Keratinocyte (primary cell): Measurements from ENCODE around the gene BRF1. TPM values are rescaled to one million over a fixed set of nuclear protein-coding genes. Genes with fewer than 3 reads are reported as not detected.

Source experiments
- DNase-seq: peaks from one replicate; pipeline ENCODE4 v3.0.0-alpha.2; 2011; ENCODE audit warnings: low read depth, missing footprints, low spot score
- FAIRE-seq: peaks from 2 replicates; lab custom pipeline; 2011; peaks lifted over from hg19 to GRCh38; lab: Jason Lieb, UNC
- H2AFZ ChIP-seq: 2 replicates; pipeline ENCODE4 v1.6.0; 2012; ENCODE audit warnings: low read length, control low read depth, inconsistent platforms; ENCODE audit not compliant: control insufficient read depth
- H3K27ac ChIP-seq: 2 replicates; pipeline ENCODE4 v1.5.1; 2011; ENCODE audit warnings: low read length; ENCODE audit not compliant: control insufficient read depth, insufficient read depth
- H3K27me3 ChIP-seq: 3 replicates; pipeline ENCODE4 v1.6.0; 2011; ENCODE audit warnings: low read length; ENCODE audit not compliant: control insufficient read depth, insufficient read depth; ENCODE audit errors: extremely low read depth
- H3K36me3 ChIP-seq, 2 experiments: 2 replicates in 1 of 2; 3 replicates in 1 of 2; pipeline ENCODE4 v1.5.1; 2011; ENCODE audit warnings: low read length in 2 of 2, mild to moderate bottlenecking in 1 of 2; ENCODE audit not compliant: control insufficient read depth in 2 of 2, insufficient read depth in 2 of 2; ENCODE audit errors: extremely low read depth in 1 of 2
- H3K4me1 ChIP-seq: 3 replicates; pipeline ENCODE4 v1.5.1; 2011; ENCODE audit warnings: low read length; ENCODE audit not compliant: control insufficient read depth, insufficient read depth; ENCODE audit errors: extremely low read depth
- H3K4me2 ChIP-seq: 3 replicates; pipeline ENCODE4 v1.6.0; 2011; ENCODE audit warnings: low read depth, low read length; ENCODE audit not compliant: control insufficient read depth, insufficient read depth; ENCODE audit errors: extremely low read depth
- H3K4me3 ChIP-seq, 3 experiments: fragments of 200-600 bp in 1 of 3; sonication (generic) in 1 of 3; 2 replicates in 2 of 3; 3 replicates in 1 of 3; pipeline ENCODE4 v1.5.1; 2011 to 2016; ENCODE audit warnings: low read length in 3 of 3, mild to moderate bottlenecking in 3 of 3, control low read depth in 2 of 3, inconsistent platforms in 1 of 3, low read depth in 1 of 3, mixed read lengths in 1 of 3, mixed run types in 1 of 3, moderate library complexity in 1 of 3; ENCODE audit not compliant: control insufficient read depth in 2 of 3, insufficient read depth in 2 of 3; ENCODE audit errors: extremely low read depth in 1 of 3
- H3K79me2 ChIP-seq: 2 replicates; pipeline ENCODE4 v1.6.0; 2012; ENCODE audit warnings: low read length; ENCODE audit not compliant: control insufficient read depth, insufficient read depth
- H3K9ac ChIP-seq: 3 replicates; pipeline ENCODE4 v1.6.0; 2011; ENCODE audit warnings: low read length; ENCODE audit not compliant: control insufficient read depth, insufficient read depth; ENCODE audit errors: extremely low read depth
- H3K9me1 ChIP-seq: 3 replicates; pipeline ENCODE4 v1.6.0; 2011; ENCODE audit warnings: low read length; ENCODE audit not compliant: control insufficient read depth, insufficient read depth; ENCODE audit errors: extremely low read depth
- H3K9me3 ChIP-seq: 2 replicates; pipeline ENCODE4 v1.5.1; 2012; ENCODE audit warnings: low read depth, low read length; ENCODE audit not compliant: control insufficient read depth
- H4K20me1 ChIP-seq: 3 replicates; pipeline ENCODE4 v1.6.0; 2011; ENCODE audit warnings: low read length; ENCODE audit not compliant: control insufficient read depth, insufficient read depth; ENCODE audit errors: extremely low read depth
- EZH2 ChIP-seq: IDR thresholded peaks from one replicate; pipeline ENCODE4 v1.6.1; 2012; ENCODE audit warnings: inconsistent platforms, mild to moderate bottlenecking, low read length, moderate library complexity
- dilution Hi-C: fragments of 300-500 bp; cut with MboI; formaldehyde crosslinking; loops from one replicate; pipeline ENCODE4 v1.7.0; 2020; ENCODE audit warnings: low sequenced_read_pairs; ENCODE audit not compliant: extremely low pct_ligation_motif_present
- polyA plus RNA-seq, 5 experiments: library from polyadenylated mRNA; depleted of rRNA in 3 of 5; stranded (reverse) in 3 of 5; stranded (forward) in 1 of 5; unstranded in 1 of 5; fragments of >200 nt; gene quantifications; 1 replicate in 1 of 5; 2 replicates in 3 of 5; 3 replicates in 1 of 5; pipeline versions ENCODE4 v1.2.1 to v1.2.3, GENCODE V29; 2011 to 2012; ENCODE audit warnings: missing spikeins in 2 of 5, low read depth in 1 of 5, low replicate concordance in 1 of 5
- TF ChIP-seq, protein P1 (sequence below), 3 experiments: IDR thresholded peaks in 1 of 3; conservative IDR thresholded peaks in 1 of 3; optimal IDR thresholded peaks in 1 of 3; 2 replicates in 2 of 3; 3 replicates in 1 of 3; pipeline versions ENCODE3 to v1.5.1; 2011; ENCODE audit warnings: low read length in 3 of 3, mild to moderate bottlenecking in 3 of 3, moderate library complexity in 2 of 3, control low read depth in 1 of 3, inconsistent platforms in 1 of 3; ENCODE audit not compliant: insufficient read depth in 2 of 3; ENCODE audit errors: extremely low read depth in 1 of 3

Gene BRF1
- polyA plus RNA-seq, 1 donor (not counting 4 experiments of a cell fraction or from before 2014, with no cell fraction given) = 6.5 TPM

DNA sequence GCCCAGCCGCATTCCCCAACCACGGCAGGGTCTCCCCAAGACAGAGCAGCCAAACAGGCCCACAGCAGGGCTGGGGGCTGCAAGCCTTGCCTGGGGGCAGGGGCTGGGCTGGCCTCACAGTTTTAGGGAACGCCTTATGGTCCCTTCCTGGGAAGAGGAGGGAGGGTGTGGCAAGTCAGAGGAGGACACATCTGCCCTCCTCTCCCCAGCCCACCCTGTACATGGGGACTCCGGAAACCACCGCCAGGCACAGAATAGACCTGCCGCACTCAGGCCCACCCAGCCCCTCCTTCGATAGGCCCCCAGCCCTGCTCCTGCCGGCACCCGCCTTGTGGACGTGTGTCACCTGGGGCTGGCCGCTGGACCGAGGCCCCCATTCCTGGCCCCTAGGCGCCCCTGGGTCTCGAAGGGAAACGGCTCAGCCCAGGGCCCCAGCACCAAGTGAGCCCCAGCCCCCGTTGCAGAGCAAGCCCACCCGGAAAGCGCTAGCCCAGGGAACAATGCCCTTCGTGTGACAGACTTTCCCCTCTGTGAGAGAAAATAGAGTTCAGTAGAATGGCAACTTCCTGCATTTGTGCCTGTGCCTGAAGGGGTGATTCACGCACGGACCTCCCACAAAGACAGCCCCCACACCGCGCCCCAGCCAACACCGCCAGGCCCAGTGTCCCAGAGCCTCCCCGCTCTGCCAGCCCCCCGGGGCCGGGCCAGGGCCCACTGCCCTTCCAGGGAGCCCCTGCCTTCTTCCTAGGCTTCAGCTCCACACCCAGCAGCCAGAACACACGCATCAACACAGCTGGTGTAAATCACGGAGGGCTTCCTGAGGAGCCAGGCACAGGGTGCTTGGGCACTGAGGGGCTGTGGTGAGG, 107.7 kb downstream of the BRF1 start:
- no peaks in the 10 kb centered on the region for H4K20me1 ChIP-seq
- no peaks in the 10 kb centered on the region for H3K9me1 ChIP-seq
- no peak overlapping the region for H3K4me2 ChIP-seq
- H3K27ac ChIP-seq = no peak overlapping the region
- peaks cover 40% of the 10 kb centered on the region for H3K27me3 ChIP-seq
- H3K4me3 ChIP-seq = no peak overlapping the region
- peak overlapping the region; percentile 6 for H2AFZ ChIP-seq
- H3K36me3 ChIP-seq = no peaks in the 10 kb centered on the region
- dilution Hi-C loops = no loop called here
- no peaks in the 10 kb centered on the region for H3K79me2 ChIP-seq
- H3K4me1 ChIP-seq = peaks cover 5% of the 10 kb centered on the region
- no peak for TF ChIP-seq EZH2
- TF ChIP-seq, protein P1, sequence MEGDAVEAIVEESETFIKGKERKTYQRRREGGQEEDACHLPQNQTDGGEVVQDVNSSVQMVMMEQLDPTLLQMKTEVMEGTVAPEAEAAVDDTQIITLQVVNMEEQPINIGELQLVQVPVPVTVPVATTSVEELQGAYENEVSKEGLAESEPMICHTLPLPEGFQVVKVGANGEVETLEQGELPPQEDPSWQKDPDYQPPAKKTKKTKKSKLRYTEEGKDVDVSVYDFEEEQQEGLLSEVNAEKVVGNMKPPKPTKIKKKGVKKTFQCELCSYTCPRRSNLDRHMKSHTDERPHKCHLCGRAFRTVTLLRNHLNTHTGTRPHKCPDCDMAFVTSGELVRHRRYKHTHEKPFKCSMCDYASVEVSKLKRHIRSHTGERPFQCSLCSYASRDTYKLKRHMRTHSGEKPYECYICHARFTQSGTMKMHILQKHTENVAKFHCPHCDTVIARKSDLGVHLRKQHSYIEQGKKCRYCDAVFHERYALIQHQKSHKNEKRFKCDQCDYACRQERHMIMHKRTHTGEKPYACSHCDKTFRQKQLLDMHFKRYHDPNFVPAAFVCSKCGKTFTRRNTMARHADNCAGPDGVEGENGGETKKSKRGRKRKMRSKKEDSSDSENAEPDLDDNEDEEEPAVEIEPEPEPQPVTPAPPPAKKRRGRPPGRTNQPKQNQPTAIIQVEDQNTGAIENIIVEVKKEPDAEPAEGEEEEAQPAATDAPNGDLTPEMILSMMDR (optimal IDR thresholded peaks at IDR 0.05 in 1 of 3, IDR thresholded peaks at IDR 0.05 in 1 of 3, conservative IDR thresholded peaks at IDR 0.05 in 1 of 3; ENCODE audit: extremely low read depth in 1 of 3, insufficient read depth in 2 of 3, low read length in 3 of 3) = no peak
- no peak overlapping the region for H3K9ac ChIP-seq
- H3K9me3 ChIP-seq = peaks cover under 1% of the 10 kb centered on the region
- no peak for FAIRE-seq
- DNase-seq = no peak

DNA sequence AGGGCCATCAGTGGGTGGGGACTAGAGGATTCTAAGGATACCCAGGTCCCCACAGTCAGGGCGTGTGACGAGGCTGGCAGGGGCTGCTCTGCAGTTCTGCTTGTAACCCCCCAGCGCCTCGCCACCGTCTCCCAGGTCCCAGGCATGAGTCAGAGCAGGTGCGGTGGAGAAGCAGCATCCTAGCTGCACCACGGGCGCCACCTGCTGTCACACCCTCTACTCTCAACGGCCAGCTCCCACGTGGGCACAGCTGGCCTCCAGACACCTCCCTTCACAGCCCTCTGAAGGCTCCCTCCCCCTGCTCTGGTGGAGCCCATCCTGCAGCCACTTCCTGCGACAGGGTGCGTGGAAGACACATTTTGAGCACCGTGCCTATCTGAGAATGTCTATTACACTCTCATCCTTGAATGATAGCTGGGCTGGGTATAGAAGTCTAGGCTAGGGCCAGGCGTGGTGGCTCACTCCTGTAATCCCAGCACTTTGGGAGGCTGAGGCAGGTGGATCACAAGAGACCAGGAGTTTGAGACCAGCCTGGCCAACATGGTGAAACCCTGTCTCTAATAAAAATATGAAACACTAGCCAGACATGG, 112.8 kb downstream of the BRF1 start:
- Histone ChIP-seq H3K9me1 (no peaks in the 10 kb centered on the region), H3K27ac (no peak overlapping the region), H4K20me1 (no peaks in the 10 kb centered on the region), H3K27me3 (no peaks in the 10 kb centered on the region), H3K4me2 (no peak overlapping the region), H3K4me1 (peaks cover under 1% of the 10 kb centered on the region), H3K36me3 (no peaks in the 10 kb centered on the region), H3K9ac (no peak overlapping the region), H3K9me3 (peaks cover 3% of the 10 kb centered on the region), H2AFZ (no peak overlapping the region), H3K79me2 (no peaks in the 10 kb centered on the region), H3K4me3 (no peak overlapping the region)
- TF ChIP-seq, protein P1 (optimal IDR thresholded peaks at IDR 0.05 in 1 of 3, IDR thresholded peaks at IDR 0.05 in 1 of 3, conservative IDR thresholded peaks at IDR 0.05 in 1 of 3; ENCODE audit: extremely low read depth in 1 of 3, insufficient read depth in 2 of 3, low read length in 3 of 3) = peak in 2 of 3 experiments; percentile 33 to 63
- TF ChIP-seq EZH2 = no peak
- no peak for FAIRE-seq
- no peak for DNase-seq
- dilution Hi-C loops = no loop called here
